T follicular helper cell (primary cell): ENCODE results near the gene NUP107.

Source experiments
- DNase-seq: peaks from one replicate; pipeline ENCODE4 v3.0.0-alpha.2; 2020; ENCODE audit warnings: low read depth

NUP107 gene

DNA sequence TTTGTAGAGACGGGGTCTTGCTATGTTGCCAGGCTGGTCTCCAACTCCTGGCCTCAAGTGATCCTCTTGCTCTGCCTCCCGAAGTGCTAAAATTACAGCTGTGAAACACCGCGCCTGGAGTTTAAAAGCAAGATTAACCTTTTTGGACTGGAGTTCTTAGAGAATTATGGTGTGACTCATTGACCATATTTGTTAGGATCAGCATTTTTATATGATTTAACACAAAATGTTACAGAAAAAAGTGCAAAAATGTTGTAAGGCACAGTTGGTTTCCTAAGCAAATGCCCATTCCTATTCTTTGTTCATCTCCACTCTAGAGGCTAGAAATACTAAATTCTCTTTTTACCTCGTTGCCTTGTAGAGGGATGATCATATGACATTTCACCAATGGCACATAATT lies 86.8 kb downstream of the NUP107 start:
- no peak for DNase-seq

DNA sequence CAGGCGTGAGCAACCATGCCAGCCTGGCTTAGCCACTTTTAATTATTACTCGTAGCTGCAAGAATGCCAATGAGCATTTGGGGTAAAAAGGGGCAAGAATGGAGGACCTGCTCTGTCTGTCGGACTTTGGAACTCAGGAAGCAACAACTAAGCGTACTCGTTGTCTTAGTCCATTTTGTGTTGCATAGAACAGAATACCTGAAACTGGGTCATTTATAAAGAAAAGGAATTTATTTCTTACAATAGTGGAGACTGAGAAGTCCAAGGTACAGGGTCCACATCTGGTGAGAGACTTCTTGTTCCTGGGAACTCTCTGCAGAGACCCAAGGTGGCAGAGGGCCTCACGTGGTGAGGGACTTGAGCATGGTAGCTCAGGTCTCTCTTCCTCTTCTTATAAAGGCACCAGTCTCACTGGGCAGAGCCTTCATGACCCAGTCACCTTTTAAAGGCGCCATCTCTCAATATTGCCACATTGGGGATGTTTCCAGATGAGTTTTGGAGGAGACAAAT lies 88.4 kb downstream of the NUP107 start:
- no peak for DNase-seq

DNA sequence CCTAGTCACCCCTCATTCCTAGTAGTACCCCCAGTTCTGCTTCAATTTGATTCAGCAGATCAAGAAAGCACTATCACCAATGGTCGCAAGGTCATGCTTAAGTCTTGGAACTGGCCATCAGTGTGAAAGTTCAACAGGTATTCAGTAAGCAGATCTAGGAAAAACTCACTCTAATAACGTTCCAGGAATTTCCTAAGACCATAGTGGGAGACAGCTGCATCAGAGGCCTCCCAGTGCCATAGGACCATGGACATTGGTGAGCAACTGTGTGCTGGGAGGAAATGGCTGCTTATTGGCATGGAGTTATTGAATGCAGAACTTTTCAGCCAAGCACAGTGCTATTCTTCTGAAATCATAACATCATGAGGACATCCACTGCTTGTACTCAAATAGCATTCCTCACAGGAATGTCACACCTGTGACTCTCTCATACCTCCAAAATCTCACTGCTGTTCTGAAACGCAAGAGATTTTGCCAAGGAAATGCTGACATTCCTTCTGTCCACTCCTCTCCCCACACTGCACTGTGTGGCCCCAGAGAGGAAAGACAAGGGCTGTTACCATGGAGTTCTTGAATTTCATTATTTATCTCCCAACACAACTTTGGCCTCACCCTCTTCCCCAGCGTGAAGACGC lies 90.3 kb downstream of the NUP107 start:
- no peak for DNase-seq

DNA sequence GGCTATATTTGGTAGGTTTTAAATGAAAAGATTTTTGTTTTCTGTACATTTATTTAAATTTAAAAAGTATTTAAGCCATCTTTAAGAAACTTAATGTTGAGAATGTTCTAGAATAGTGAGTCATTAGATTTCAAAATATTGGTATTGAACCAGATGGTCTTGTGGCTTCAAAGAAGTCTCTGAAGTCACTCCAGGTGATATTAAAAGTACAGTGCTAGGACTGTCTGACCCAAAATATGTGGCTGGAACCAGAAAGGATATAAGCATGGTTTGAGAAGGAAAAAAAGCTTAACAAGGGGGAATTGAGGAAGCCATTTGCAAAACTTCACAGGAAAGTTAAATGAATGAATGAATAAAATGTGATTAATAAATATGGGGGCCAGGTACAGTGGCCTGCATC lies 92.5 kb downstream of the NUP107 start:
- DNase-seq = no peak

DNA sequence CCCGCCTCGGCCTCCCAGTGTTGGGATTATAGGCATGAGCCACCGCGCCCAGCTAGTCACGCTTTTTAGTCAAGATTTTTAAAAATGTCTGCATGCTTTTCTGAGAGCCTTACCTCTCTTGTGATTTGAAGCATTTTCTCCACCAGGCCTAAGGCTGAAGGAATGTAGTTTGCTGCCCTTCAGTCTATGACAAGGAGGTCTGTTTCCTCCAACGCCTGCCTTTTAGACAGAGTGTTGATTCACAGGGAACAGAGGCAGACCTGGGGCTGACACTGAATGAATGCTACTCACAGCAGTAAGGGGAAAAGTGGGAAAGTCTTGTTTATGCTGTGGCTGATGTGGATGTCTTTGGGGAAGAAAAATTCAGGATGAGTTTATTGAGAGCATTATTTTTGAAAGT lies 94.0 kb downstream of the NUP107 start:
- no peak for DNase-seq

DNA sequence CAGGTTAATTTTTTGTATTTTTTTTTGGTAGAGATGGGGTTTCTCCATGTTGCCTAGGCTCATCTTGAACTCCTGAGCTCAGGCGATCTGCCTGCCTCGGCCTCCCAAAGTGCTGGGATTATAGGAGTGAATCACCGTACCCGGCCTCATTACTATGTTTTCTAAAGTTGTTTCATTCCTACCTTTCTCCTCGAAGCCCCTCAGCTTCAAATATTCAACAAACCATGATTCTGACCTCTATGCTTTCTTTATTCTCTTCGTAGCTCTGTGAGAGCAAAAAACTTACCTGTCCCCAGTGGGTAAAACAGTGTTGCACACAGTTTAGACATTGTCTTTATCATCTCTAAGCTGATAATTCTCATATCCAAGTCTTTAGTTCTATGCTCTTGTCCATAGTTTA lies 95.0 kb downstream of the NUP107 start:
- no peak for DNase-seq

DNA sequence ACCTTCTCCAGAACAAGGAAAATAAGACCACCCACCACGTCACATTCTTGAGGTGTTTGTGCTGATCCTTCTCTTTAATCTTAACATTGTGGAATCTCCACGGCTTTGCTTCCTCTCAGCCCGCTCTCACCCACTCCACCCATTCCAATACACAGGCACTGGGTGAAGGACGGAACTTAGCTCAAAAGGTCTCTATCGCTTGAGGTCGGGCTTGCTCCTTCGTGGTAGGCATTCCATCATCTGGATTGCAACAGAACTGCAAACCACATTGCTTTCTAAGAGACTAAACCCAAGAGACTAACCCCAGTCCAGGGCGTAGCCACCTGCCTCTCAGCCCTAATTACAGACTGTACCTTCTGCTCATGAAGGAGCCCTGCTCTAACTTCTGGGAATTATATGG lies 97.2 kb downstream of the NUP107 start:
- DNase-seq = no peak

DNA sequence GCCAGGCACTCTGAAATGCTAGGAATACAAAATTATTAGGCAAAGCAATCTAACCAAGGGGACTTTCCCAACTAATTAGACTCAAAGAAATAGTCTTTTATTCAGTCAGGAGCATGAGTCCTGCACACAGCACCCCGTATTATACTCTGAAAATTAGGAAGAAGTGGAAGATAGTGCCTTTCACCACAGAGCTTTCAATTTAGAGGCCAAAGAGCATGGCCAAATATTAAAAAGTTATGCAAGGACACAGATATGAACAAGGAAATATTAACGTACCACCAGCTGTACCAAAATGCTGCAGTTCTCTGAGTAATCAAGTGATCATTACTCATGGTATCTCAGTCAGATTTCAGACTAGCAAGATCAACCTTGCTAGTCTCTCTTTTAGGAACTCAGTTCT lies 98.6 kb downstream of the NUP107 start:
- no peak for DNase-seq

DNA sequence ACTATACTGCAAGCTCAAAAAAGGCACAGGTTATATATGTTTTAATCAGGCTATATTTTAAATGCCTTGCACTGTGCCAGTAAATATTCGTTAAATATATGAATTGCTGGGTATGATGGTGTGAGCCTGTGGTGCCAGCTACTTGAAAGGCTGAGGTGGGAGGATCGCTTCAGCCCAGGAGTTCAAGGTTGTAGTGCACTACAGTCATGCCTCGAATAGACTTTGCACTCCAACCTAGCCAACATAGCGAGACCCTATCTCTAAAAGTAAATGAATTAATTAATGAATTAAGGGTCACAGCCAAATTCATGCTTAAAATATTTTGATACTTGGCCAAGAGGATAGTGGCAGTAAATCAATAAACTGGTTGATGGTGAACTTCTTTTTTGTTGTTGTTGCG lies 99.0 kb downstream of the NUP107 start:
- no peak for DNase-seq

DNA sequence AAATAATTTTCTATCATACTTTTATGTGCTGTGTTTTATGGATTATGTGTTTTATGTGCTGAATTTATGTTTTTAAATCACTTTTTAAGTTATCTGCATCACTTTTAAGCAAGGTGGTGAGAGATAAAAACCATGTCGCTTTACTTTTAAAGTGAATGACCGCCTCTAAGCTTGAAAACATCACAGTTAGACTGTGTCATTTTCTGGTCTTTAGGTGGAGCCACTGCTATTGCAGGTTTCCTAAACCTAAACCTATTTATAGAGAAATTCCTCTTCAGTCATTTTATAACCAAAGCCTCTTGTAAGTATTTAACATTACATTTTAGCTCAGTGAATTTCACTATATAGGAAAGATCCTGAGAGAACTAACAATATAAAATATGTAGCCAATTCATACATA lies 100.2 kb downstream of the NUP107 start:
- DNase-seq = no peak

DNA sequence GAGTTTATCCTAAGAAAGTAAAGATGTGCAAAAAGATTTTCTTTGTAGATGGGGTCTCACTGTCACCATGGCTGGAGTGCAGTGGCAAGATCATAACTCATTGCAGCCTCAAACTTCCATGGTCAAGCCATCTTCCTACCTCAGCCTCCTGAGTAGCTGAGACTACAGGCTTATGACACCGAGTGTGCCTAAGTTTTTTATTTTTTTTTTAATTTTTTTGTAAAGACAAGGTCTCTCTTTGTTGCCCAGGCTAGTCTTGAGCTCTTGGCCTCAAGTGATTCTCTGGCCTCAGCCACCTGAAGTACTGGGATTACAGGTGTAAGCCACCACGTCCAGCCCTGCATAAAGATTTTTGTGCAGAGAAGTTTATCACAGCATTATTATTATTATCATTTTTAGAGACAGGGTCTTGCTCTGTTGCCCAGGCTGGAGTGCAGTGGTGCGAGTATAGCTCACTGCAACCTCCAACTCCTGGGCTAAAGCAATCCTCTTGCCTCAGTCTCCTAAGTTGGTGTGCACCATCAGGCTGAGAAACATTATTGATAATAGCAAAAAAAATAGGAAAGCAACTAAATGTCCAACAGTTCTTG lies 101.9 kb downstream of the NUP107 start:
- DNase-seq = no peak

DNA sequence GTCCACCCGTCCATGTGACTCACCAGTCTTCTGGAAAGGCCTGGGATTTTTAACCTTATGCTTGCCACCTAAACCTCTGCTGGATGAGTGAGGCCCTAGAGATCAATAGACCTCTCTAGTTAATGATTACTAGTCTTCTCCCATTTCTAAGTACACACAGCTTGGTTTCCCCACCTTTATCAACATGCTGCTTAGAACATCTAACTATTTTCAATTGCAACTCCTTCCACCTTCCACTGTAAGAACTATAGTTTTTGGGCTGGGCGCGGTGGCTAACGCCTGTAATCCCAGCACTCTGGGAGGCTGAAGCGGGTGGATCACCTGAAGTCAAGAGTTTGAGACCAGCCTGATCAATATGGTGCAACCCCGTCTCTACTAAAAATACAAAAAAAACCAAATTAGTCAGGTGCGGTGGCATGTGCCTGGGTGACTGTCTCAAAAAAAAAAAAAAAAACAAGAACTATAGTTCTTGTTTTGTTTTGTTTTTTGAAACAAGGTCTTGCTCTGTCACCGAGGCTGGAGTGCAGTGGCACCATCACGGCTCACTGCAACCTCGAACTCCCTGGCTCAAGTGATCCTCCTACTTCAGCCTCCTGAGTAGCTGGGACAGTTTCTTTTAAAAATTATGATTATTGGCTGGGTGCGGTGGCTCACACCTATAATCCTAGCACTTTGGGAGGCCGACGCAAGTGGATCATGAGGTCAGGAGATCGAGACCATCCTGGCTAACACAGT lies 102.5 kb downstream of the NUP107 start:
- no peak for DNase-seq

DNA sequence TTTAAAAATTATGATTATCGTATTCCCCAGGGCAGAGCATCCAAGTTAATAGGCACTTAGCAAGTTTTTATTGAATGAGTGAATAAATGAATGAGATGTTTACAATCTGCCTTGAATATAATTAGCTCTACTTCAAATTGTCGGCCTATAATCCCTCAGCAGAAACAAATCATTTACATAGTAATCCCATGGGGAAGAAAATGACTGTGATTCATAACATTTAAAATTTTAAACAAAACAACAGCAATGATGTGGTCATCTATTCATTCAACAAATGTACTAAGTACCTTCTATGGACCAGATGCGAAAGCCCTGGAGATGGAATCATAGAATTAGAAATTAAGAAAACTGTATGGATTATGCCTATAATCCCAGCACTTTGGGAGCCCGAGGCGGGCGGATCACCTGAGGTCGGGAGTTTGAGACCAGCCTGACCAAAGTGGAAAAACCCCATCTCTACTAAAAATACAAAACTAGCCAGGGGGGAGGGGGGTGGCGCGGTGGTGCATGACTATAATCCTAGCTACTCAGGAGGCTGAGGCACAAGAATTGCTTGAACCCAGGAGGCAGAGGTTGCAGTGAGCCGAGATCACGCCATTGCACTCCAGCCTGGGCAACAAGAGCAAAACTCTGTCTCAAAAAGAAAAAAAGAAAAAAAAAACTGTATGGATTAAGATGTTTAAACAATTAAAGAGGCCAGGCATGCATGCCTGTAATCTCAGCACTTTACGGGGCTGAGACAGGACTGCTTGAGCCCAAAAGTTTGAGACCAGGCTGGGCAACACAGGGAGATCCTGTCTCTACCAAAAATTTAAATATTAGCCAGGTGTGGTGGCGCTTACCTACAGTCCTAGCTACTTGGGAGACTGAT lies 103.5 kb downstream of the NUP107 start:
- DNase-seq = no peak

DNA sequence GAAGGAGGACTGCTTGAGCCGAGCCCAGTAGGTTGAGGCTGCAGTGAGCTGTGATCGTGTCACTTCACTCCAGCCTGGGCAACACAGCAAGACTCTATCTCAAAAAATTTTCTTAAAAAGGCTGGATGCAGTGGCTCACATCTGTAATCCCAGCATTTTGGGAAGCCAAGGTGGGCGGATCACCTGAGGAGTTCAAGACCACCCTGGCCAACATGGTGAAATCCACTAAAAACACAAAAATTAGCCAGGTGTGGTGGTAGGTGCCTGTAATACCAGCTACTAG lies 104.1 kb downstream of the NUP107 start:
- no peak for DNase-seq

DNA sequence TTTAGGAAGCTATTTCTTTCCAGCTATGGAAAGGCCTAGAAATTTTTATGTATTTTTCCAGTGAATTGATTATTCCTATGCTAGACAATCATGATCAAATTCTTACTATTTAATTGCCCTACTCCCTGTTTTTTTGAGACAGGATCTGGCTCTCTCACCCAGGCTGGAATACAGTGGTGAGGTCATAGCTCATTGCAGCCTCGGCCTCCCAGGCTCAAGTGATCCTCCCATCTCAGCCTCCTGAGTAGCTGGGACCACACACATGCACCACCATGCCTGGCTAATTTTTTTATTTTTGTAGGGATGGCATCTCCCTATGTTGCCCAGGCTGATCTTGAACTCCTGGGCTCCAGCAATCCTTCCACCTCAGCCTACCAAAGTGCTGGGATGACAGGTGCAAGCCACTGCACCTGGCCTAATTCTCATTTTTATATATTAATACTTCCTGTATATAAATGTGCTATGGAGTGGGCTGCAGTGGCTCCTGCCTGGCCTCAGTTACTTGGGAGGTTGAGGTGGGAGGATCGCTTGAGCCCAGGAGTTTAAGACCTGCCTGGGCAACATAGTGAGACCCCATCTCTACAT lies 105.2 kb downstream of the NUP107 start:
- DNase-seq = no peak

DNA sequence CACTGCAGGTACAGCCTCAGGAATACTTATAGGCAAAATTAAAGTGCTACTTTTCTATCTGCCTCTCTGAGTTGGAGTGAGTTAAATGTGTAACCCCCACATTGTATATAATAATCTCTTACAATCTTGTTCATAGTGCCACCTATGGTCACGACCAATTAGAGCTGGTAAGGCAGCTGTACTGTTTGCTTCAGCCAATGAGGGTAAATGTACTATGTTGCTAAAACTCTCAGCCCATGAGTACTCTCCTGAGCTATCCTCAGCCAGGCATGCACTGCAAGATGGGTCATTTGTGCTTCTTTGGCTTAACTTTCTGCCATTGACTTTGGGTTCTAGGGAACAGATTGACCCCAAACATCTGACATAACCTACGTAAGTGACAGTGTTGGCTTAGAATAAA lies 106.2 kb downstream of the NUP107 start:
- DNase-seq = no peak

DNA sequence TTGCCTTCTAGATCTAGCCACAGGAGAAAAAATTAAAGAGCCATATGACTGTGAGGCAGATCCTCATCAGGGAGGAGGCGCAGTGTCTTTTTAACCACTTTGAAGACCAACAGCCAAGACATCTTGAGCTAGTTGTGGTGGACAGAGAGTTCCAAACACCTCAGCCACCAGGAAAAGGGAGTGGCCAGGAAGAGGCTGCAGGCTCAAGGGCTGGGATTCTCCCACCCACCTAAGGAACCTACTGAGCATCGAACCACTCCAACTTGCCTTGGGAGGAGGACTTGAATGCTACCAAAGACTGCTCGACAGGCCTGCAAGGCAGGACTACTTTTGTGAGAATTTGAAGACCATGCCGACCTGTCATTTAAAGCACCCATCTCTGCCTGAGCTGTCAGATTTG lies 106.7 kb downstream of the NUP107 start:
- no peak for DNase-seq

DNA sequence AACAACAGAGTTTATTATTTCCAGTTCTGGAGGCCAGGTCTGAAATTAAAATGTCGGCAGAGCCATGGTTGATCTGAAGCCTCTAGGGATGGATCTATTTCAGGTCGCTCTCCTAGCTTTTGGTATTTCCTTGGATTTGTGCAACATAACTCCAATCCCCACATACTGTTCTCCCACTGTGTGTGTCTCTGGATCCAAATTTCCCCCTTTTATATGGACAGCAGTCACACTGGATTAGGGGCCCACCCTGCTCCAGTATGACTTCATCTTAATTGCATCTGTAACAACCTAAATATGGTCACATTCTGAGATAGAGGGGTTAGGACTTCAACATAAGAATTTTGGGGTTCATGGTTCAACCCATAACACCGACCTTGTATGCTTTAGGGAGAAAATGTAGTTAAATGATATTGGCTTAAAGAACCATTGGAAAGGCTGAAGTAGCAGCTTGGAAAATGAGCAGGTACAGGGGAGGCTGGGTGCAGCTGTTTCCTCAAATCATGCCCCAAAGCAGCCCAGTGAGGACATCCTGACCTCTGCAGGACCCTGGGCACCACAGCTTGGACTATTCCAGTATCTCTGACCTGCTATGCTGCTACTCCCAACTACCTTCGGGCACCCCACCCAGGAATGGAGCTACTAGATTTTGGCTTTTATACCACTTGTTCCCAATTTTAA lies 107.3 kb downstream of the NUP107 start:
- no peak for DNase-seq

DNA sequence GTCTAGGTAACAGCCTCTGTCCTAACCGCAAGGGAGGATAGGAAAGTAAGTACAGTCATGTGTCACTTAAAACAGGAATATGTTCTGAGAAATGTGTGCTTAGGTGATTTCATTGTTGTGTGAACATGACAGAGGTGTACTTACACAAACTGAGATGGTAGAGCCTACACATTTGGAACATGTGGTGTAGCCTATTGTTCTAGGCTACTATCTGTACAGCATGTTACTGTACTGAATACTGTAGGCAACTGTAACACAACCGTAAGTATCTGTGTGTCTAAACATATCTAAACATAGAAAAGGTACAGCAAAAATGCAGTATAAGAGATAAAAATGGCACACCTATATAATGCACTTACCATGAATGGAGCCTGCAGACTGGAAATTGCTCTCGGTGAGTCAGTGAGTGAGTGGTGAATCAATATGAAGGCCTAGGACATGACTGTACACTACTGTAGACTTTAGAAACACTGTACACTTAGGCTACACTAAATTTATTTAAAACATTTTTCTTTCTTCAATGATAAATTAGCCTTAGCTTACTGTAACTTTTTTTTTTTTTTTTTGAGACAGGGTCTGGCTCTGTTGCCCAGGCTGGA lies 108.0 kb downstream of the NUP107 start:
- no peak for DNase-seq
